WERI-Rb-1 (cell line): ENCODE results near the gene MTURN.
A peak's percentile ranks its signal among the peaks of the same experiment; 100 is the strongest.

ENCODE experiments used
- DNase-seq: peaks from one replicate; pipeline ENCODE4 v3.0.0-alpha.2; 2020
- H3K27ac ChIP-seq: fragments of 250-450 bp; sonication (Bioruptor Pico); 2 replicates; pipeline ENCODE4 v1.5.1; 2020; ENCODE audit warnings: mild to moderate bottlenecking, moderate library complexity
- H3K27me3 ChIP-seq: fragments of 250-450 bp; sonication (Bioruptor Pico); 2 replicates; pipeline ENCODE4 v1.5.1; 2021; ENCODE audit warnings: mild to moderate bottlenecking, low read depth, moderate library complexity; ENCODE audit not compliant: insufficient read depth, severe bottlenecking
- H3K36me3 ChIP-seq: fragments of 250-450 bp; sonication (Bioruptor Pico); 2 replicates; pipeline ENCODE4 v1.5.1; 2020; ENCODE audit warnings: mild to moderate bottlenecking, moderate library complexity
- H3K4me3 ChIP-seq: 2 replicates; pipeline ENCODE4 v1.5.1; 2011; ENCODE audit warnings: low read depth, mild to moderate bottlenecking, control low read depth, low read length
- H3K9me3 ChIP-seq: fragments of 250-450 bp; sonication (Bioruptor Pico); 2 replicates; pipeline ENCODE4 v1.5.1; 2021; ENCODE audit warnings: mild to moderate bottlenecking, moderate library complexity; ENCODE audit not compliant: severe bottlenecking
- TF ChIP-seq, protein P1 (sequence below): IDR thresholded peaks from 2 replicates; pipeline ENCODE4 v1.5.1; 2011; ENCODE audit warnings: low read depth, mild to moderate bottlenecking, control low read depth, inconsistent platforms, low read length

The MTURN gene

DNA sequence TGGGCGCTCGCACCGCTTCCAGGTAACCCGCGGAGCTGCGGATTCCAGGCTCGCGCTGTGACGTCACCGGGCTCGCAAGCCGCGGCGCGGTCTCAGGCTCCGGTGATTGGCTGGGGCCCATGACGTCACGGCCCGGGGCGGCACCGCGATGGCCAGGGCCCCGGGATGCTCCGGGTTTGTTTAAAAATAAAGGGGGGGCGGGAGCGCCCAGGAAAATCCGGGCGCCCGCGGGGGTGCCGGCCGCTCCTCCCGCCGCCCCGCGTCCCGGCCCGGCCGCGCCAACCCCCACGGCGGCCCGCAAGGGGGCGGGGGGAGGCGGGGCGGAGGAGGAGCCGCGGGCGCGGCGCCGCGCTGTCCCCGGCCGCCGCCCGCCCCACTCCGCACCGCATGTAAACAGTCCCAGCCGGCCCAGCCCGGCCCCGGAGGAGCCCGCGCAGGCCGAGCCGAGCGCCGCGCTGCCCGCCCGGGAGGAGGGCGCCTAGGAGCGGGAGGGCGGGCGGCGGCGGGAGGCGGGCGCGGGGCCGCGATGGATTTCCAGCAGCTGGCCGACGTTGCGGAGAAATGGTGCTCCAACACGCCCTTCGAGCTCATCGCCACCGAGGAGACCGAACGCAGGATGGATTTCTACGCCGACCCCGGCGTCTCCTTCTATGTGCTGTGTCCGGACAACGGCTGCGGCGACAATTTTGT lies at the start of gene MTURN:
TSS of gene MTURN (plus strand) at position 376 of the 690 bp plus-strand sequence. CDS start at position 527, 151 bp downstream.
- peak within 1 kb of the TSS; percentile 59 for H3K27ac ChIP-seq
- H3K4me3 ChIP-seq = peak within 1 kb of the TSS; percentile 79
- peak; percentile 91 for DNase-seq
- H3K27me3 ChIP-seq = no peaks in the 10 kb centered on the region
- no peaks in the 10 kb centered on the region for H3K9me3 ChIP-seq
- H3K36me3 ChIP-seq = no peaks in the 10 kb centered on the region
- TF ChIP-seq, protein P1, sequence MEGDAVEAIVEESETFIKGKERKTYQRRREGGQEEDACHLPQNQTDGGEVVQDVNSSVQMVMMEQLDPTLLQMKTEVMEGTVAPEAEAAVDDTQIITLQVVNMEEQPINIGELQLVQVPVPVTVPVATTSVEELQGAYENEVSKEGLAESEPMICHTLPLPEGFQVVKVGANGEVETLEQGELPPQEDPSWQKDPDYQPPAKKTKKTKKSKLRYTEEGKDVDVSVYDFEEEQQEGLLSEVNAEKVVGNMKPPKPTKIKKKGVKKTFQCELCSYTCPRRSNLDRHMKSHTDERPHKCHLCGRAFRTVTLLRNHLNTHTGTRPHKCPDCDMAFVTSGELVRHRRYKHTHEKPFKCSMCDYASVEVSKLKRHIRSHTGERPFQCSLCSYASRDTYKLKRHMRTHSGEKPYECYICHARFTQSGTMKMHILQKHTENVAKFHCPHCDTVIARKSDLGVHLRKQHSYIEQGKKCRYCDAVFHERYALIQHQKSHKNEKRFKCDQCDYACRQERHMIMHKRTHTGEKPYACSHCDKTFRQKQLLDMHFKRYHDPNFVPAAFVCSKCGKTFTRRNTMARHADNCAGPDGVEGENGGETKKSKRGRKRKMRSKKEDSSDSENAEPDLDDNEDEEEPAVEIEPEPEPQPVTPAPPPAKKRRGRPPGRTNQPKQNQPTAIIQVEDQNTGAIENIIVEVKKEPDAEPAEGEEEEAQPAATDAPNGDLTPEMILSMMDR = no peak

DNA sequence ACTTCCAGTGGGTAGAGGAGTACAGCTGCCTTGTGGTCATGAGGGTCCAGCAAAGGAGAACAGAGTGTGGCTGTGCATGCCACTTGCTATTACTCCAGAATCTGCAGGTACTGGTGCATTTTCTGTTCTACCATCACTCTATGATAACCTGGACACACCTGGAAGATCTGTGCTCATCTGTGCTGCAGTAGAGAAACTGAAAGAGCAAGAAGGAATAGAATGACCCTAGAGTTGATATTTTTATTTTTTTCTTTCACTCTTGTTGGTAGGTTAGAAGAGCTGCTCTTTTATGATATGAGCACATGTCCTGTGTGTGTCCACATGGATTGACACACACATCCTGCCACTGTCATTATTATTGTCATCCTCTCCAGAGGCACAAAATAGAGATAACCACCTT lies 48.3 kb upstream of the MTURN start:
- no peak overlapping the region for H3K4me3 ChIP-seq
- no peak overlapping the region for H3K27ac ChIP-seq
- TF ChIP-seq, protein P1 = no peak
- H3K36me3 ChIP-seq = peaks cover 5% of the 10 kb centered on the region; the same call in 1 of the 2 replicates
- H3K27me3 ChIP-seq = no peaks in the 10 kb centered on the region
- H3K9me3 ChIP-seq = no peaks in the 10 kb centered on the region
- no peak for DNase-seq

DNA sequence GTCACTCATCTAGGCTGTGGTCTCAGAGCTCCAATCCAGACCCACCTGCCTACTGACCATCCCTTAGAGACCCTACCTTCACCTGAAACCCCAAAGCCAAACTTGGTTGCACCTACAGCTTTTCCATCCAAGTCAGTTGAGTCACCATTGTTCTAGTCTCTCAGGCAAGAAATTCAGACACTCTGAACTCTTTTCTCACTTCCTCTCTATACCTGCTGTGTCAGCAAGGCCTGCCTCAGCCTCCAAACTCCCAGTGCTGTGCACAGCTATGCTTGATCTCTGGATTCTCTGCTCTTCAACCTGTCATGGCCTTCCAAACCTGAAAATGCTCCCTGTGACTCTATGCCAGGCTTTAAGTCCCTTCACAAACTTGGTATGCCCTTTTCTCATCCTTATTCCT lies 47.4 kb upstream of the MTURN start:
- TF ChIP-seq, protein P1 = no peak
- H3K27ac ChIP-seq = no peak overlapping the region

DNA sequence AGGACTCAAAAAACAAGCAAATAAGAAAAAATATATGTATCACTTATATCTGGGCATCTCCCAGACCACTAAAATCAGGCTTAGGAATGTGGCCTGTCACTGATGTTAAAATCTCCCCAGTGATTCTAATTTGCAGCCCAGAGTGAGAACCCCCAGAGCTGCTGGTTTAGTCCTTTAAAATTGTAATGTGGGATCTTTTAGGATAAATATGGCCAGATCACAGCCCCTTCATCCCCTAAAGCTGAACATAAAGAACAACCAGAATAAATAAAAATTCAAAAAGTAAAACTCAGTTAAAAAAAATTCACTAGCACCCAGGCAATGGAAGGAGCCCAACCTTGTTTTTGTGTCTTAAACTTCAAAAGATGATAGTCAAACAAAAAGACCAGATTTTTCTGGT lies 46.4 kb upstream of the MTURN start:
- Histone ChIP-seq H3K9me3 (no peaks in the 10 kb centered on the region), H3K4me3 (no peak overlapping the region), H3K36me3 (no peaks in the 10 kb centered on the region), H3K27me3 (no peaks in the 10 kb centered on the region), H3K27ac (no peak overlapping the region)
- TF ChIP-seq, protein P1 = no peak
- no peak for DNase-seq

More for the DNA sequence above, 47.4 kb upstream of the MTURN start:
- Histone ChIP-seq H3K27me3 (no peaks in the 10 kb centered on the region), H3K36me3 (no peaks in the 10 kb centered on the region), H3K4me3 (no peak overlapping the region), H3K9me3 (no peaks in the 10 kb centered on the region)
- DNase-seq = no peak

DNA sequence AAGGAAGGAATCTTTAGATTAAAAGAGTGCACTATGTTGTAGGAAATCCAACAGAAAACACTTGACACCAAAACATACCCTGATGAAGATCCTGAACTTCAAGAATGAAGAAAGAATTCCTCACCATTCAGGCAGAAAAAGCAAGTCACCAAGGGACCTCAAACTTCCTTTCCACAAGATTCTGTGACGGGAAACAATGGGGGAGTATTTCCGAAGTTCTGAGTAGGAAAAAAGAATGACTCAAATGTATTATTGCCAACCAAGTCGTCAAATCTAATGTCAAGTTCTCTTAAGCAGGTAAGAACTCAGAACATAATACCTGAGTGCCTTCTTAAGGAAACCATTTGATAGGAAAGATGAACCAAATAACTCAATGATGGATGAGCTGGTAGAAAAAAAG lies 44.7 kb upstream of the MTURN start:
- no peaks in the 10 kb centered on the region for H3K9me3 ChIP-seq
- no peaks in the 10 kb centered on the region for H3K27me3 ChIP-seq
- no peak overlapping the region for H3K27ac ChIP-seq
- TF ChIP-seq, protein P1 = no peak
- DNase-seq = no peak
- H3K36me3 ChIP-seq = no peaks in the 10 kb centered on the region
- H3K4me3 ChIP-seq = no peak overlapping the region

DNA sequence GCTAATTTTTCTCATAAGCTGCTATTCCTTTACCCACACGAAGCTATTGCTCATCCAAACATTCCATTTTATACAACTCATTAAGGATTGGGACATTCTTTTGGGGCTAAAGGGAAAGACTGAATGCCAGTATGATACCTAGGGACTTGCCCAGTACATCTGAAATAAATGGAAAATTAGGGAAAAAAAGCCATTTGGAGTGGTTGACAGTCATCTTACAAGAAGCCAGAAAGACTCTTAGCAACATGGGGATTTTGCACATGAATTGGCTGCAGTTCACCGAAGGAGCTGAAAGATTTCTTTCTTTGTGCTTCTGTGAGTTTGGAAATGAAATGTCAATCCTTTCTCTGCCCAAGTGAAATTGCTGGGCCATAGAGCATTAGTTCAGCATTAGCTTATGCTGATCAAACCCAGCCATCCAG lies 43.3 kb upstream of the MTURN start:
- Histone ChIP-seq H3K27ac (no peak overlapping the region), H3K9me3 (no peaks in the 10 kb centered on the region), H3K4me3 (no peak overlapping the region), H3K27me3 (no peaks in the 10 kb centered on the region), H3K36me3 (no peaks in the 10 kb centered on the region)
- no peak for DNase-seq
- TF ChIP-seq, protein P1 = no peak
